ENCODE data around the gene PRPF4.
"Not testable (repeated sequence)": the region's sequence is repeated elsewhere in the genome, so short reads cannot be mapped to it uniquely, and the experiment has no call there.

The PRPF4 gene

DNA sequence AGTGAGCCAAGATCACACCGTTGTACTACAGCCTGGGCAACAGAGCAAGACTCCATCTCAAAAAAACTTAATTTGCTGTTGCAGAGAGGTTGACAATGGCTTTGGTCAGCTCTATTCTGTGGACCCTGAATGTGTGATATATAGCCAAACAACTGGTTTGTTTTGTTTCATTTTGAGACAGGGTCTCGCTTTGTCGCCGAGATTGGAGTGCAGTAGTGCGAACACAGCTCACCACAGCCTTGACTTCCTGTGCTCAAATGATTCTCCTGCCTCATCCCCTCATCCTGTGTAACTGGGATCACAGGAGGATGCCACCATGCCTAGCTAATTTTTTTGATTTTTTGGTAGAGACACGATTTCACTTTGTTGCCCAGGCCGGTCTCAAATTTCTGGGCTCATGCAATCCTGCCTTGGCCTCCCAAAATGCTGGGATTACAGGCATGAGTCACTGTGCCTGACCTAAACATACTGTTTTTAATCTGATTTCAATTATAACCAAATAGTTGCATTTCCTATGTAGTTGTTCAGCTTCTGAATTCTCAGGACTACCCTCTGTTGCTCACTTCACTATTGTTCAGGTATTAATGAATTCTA is 17.9 kb downstream of the PRPF4 start:
- H3K27ac ChIP-seq: no peak overlapping the region
- TF ChIP-seq, protein P1, sequence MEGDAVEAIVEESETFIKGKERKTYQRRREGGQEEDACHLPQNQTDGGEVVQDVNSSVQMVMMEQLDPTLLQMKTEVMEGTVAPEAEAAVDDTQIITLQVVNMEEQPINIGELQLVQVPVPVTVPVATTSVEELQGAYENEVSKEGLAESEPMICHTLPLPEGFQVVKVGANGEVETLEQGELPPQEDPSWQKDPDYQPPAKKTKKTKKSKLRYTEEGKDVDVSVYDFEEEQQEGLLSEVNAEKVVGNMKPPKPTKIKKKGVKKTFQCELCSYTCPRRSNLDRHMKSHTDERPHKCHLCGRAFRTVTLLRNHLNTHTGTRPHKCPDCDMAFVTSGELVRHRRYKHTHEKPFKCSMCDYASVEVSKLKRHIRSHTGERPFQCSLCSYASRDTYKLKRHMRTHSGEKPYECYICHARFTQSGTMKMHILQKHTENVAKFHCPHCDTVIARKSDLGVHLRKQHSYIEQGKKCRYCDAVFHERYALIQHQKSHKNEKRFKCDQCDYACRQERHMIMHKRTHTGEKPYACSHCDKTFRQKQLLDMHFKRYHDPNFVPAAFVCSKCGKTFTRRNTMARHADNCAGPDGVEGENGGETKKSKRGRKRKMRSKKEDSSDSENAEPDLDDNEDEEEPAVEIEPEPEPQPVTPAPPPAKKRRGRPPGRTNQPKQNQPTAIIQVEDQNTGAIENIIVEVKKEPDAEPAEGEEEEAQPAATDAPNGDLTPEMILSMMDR (conservative IDR thresholded peaks at IDR 0.05): no peak

DNA sequence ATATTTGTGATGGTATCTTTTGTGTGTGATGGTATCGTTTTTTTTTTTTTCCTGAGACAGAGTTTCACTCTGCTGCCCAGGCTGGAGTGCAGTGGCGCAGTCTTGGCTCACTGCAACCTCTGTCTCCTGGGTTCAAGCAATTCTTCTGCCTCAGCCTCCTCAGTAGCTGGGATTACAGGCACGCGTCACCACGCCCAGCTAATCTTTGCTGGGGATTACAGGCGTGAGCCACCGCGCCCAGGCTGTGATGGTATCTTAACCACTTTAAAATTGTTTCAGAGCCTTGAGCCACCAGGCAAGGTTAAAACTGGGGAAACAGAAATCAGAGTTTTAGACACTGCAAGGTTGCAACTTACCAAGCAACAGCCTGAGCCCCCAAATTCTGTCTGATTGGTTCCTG is 20.8 kb downstream of the PRPF4 start:
- H3K27ac ChIP-seq: not testable (repeated sequence)

DNA sequence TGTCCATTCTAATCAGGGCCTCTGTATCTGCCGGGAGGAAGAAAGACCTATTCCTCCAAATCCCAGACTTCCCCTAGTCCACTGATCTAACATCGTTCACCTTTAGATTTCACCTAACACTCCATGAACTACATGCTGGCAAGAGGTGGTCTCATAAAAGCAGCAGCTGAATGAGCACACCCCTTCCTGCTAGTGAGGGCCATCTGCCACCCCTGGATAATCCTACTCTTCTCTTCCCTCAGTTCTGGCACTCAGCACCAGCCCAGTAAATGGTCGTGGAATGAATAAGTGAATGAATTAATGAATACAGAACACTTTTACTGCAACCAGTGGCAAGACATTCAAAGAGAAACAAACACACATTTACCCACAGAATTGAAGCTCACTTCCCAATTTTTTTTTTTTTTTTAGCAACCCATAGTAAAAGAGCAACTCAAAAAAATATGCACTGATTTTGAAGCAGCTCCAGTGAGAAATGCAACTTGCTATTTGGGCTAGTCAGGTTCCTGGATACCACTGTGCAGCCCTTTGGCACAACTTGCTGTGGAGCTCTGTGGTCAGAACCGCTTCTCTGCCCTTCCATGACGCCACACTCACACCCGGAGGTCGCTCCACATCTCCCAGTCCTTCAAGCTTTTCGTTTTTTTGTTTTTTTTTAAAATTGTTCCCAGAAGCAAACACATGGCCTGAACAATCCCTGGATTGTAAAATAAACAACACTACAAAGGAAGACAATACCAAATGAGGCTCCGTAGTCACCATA is 21.5 kb downstream of the PRPF4 start:
- TF ChIP-seq, protein P1 (conservative IDR thresholded peaks at IDR 0.05): no peak
- no peak overlapping the region for H3K27ac ChIP-seq

DNA sequence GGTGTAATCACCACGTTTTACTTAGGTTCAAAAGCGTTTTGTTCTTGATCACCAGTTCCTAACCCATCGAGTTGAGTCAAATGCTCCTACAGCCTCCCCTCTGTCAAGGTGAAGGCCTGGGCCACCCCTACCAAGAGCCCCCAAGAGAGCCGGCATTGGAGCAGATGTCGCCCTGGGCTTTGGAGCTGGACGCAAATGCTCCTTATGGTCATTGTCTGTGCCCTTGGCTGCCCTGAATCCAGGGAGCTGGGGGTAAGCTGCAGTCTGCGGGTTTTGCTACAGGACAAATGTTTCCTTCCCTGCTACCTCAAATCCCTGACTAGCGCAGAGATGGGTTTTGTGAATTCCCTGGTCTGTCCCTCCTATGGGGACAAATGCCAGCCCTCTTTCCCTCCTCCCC is 22.9 kb downstream of the PRPF4 start:
- H3K27ac ChIP-seq: no peak overlapping the region

DNA sequence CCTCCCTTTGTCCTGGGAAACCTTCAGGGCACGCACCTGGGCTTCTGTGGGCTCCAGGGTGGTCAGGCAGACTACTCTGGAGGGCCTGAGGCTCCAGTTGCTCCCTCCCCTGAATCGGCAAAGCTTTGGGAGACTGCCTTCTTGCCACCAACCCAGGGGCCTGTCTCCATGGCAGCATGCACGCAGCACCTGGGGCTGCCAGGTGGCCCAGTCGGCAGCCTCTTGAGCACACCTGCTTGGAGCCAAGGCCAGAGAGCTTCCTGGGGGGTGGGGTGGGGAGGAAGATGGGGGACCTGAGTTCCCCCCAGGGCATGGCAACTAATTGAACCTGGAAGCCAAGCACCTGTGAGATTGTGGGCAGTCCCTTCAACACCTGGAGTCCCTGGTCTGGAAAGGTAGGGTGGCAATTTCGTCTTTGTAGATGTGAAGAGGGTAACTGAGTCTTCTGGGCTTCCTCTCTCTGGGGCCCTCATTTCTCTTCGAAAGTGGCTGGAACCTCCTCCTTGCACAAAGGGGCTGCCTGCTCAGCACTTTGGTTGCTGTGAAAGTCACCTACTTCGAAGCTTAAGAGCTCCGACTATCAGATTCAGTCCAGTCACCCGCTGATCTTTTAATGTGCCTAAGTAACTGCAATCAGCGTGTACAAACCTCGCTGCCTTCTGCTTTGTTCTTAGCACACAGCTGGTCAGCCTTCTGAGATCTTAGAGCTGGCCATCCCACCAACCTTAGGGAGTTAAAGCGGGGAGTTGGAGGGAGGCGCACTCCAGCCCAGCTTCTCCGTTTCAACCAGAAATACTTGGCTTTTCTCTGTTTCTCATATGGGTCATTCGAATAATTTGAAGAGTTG is 23.7 kb downstream of the PRPF4 start:
- H3K27ac ChIP-seq: no peak overlapping the region

More for the DNA sequence above, 22.9 kb downstream of the PRPF4 start:
- TF ChIP-seq, protein P1 (conservative IDR thresholded peaks at IDR 0.05): no peak

DNA sequence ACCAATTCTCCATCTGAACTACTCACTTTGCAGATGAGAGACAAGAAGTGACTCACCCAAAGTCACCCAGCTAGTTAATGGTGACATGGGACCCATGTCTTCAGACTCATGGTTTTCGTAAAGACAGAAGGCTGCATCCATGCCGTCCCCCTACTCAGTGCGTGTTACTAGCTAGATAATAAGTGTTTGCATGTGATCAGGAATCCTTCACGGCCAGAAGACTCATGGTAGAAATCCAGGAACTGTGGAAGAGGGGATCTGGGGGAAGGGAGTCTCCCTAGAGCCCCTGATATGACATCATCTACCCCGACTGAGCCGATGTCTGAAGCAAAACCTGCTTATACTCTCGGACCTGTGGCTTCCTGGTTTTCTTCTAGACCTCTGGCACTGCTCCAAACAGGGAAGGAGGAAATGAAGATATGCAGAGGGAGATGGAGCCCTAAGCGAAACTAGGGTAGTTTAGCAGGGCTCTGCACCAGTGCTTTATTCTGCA is 24.4 kb downstream of the PRPF4 start:
- TF ChIP-seq, protein P1 (conservative IDR thresholded peaks at IDR 0.05): no peak
- H3K27ac ChIP-seq: no peak overlapping the region

More for the DNA sequence above, 23.7 kb downstream of the PRPF4 start:
- TF ChIP-seq, protein P1 (conservative IDR thresholded peaks at IDR 0.05): no peak

DNA sequence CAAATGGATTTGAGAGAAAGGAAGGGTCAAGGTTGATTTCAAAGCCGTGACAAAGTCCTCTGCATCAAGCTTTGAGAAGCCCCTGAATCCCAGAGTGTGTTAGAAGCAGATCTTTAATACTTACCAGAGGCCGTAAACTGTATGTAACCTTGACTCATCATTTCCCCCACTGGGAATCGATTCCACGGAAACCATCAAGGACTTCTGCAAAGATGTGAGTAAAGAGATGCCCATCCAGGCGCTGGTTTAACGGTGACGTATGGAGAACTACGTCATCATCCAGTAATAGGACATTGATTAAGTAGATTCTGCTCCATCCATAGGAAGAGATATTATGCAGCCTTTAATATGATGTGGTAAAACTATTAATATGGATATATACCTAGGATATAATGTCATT is 26.1 kb downstream of the PRPF4 start:
- TF ChIP-seq, protein P1 (conservative IDR thresholded peaks at IDR 0.05): no peak
- no peak overlapping the region for H3K27ac ChIP-seq
